ENCODE measurements around the gene TP53TG5.

The TP53TG5 gene

GRCh38 chr20:45405571-45406259, 27.6 kb upstream of the TP53TG5 start:
- DNase-seq (ENCODE audit: low spot score): peak; percentile 43

- no peak for DNase-seq (ENCODE audit: low spot score)
Observed at GRCh38 chr20:45404438-45404837, 26.3 kb upstream of the TP53TG5 start.

GRCh38 chr20:45402946-45403345, 24.8 kb upstream of the TP53TG5 start:
- no peak for DNase-seq (ENCODE audit: low spot score)

- no peak for DNase-seq (ENCODE audit: low spot score)
Observed at GRCh38 chr20:45400346-45401031, 22.4 kb upstream of the TP53TG5 start.

GRCh38 chr20:45399018-45399417, 20.9 kb upstream of the TP53TG5 start:
- no peak for DNase-seq (ENCODE audit: low spot score)

- no peak for DNase-seq (ENCODE audit: low spot score)
Observed at GRCh38 chr20:45395114-45395415, 16.9 kb upstream of the TP53TG5 start.

GRCh38 chr20:45394221-45395113, 16.3 kb upstream of the TP53TG5 start:
- no peak for DNase-seq (ENCODE audit: low spot score)

GRCh38 chr20:45392733-45393132, 14.6 kb upstream of the TP53TG5 start:
- no peak for DNase-seq (ENCODE audit: low spot score)

- DNase-seq (ENCODE audit: low spot score): no peak
Observed at GRCh38 chr20:45391559-45391958, 13.4 kb upstream of the TP53TG5 start.

GRCh38 chr20:45390931-45391330, 12.8 kb upstream of the TP53TG5 start:
- no peak for DNase-seq (ENCODE audit: low spot score)

GRCh38 chr20:45387274-45387673, 9.1 kb upstream of the TP53TG5 start:
- DNase-seq (ENCODE audit: low spot score): no peak

GRCh38 chr20:45377269-45377668, 856 bp downstream of the TP53TG5 start:
- DNase-seq (ENCODE audit: low spot score): no peak

- DNase-seq (ENCODE audit: low spot score): no peak
Observed at GRCh38 chr20:45374966-45375365, 3.2 kb downstream of the TP53TG5 start.

- DNase-seq (ENCODE audit: low spot score): no peak
Observed at GRCh38 chr20:45374101-45374467, 4.0 kb downstream of the TP53TG5 start.

GRCh38 chr20:45373353-45374100, 4.6 kb downstream of the TP53TG5 start:
- peak; percentile 90 for DNase-seq (ENCODE audit: low spot score)

GRCh38 chr20:45372646-45373352, 5.3 kb downstream of the TP53TG5 start:
- DNase-seq (ENCODE audit: low spot score): no peak

GRCh38 chr20:45372241-45372640, 5.9 kb downstream of the TP53TG5 start:
- DNase-seq (ENCODE audit: low spot score): no peak

- no peak for DNase-seq (ENCODE audit: low spot score)
Observed at GRCh38 chr20:45370571-45371160, 7.5 kb downstream of the TP53TG5 start.

GRCh38 chr20:45368221-45368980, 9.7 kb downstream of the TP53TG5 start:
- DNase-seq (ENCODE audit: low spot score): no peak

GRCh38 chr20:45367126-45367525, 11.0 kb downstream of the TP53TG5 start:
- DNase-seq (ENCODE audit: low spot score): no peak

GRCh38 chr20:45366631-45367030, 11.5 kb downstream of the TP53TG5 start:
- DNase-seq (ENCODE audit: low spot score): no peak
